Activated T-cell treated with anti-CD3 and anti-CD28 coated beads for 1 hour (primary cell): Measurements from ENCODE around the gene SASH1.

ENCODE experiments used
- DNase-seq: peaks from one replicate; pipeline ENCODE4 v3.0.0-alpha.2; 2020; ENCODE audit warnings: low read depth

SASH1 gene

GRCh38 chr6:148523048-148523447 is 180.4 kb downstream of the SASH1 start:
- DNase-seq, result no peak

- DNase-seq, result no peak
Measured at GRCh38 chr6:148523551-148523950, 180.9 kb downstream of the SASH1 start.

- DNase-seq, result no peak
Measured at GRCh38 chr6:148524471-148524882, 181.8 kb downstream of the SASH1 start.

GRCh38 chr6:148524976-148525375 is 182.3 kb downstream of the SASH1 start:
- DNase-seq, result no peak

GRCh38 chr6:148525453-148525852 is 182.8 kb downstream of the SASH1 start:
- no peak for DNase-seq

GRCh38 chr6:148526145-148526544 is 183.5 kb downstream of the SASH1 start:
- no peak for DNase-seq

GRCh38 chr6:148528292-148528691 is 185.7 kb downstream of the SASH1 start:
- no peak for DNase-seq

- DNase-seq, result no peak
Measured at GRCh38 chr6:148529010-148529409, 186.4 kb downstream of the SASH1 start.

GRCh38 chr6:148530394-148530953 is 187.8 kb downstream of the SASH1 start:
- no peak for DNase-seq

GRCh38 chr6:148530976-148531375 is 188.3 kb downstream of the SASH1 start:
- no peak for DNase-seq

GRCh38 chr6:148532698-148533097 is 190.1 kb downstream of the SASH1 start:
- no peak for DNase-seq

- DNase-seq, result no peak
Measured at GRCh38 chr6:148533309-148534107, 190.9 kb downstream of the SASH1 start.

GRCh38 chr6:148534871-148535270 is 192.2 kb downstream of the SASH1 start:
- DNase-seq, result no peak

GRCh38 chr6:148535381-148535780 is 192.7 kb downstream of the SASH1 start:
- DNase-seq, result no peak

GRCh38 chr6:148535976-148536375 is 193.3 kb downstream of the SASH1 start:
- no peak for DNase-seq

GRCh38 chr6:148538261-148539190 is 195.9 kb downstream of the SASH1 start:
- DNase-seq, result no peak

GRCh38 chr6:148543540-148543939 is 200.9 kb downstream of the SASH1 start:
- DNase-seq, result no peak

GRCh38 chr6:148544421-148544820 is 201.8 kb downstream of the SASH1 start:
- DNase-seq, result no peak

GRCh38 chr6:148545901-148546300 is 203.3 kb downstream of the SASH1 start:
- no peak for DNase-seq

- DNase-seq, result no peak
Measured at GRCh38 chr6:148547110-148547509, 204.5 kb downstream of the SASH1 start.

- no peak for DNase-seq
Measured at GRCh38 chr6:148548065-148548748, 205.6 kb downstream of the SASH1 start.

- no peak for DNase-seq
Measured at GRCh38 chr6:148548749-148549140, 206.1 kb downstream of the SASH1 start.
